Coronary artery (tissue), 2 donors: ENCODE data around the gene MAP3K8.

Source experiments
- DNase-seq: peaks from one replicate; pipeline ENCODE4 v3.0.0-alpha.2; 2017; ENCODE audit warnings: low spot score
- H3K27ac ChIP-seq, 2 donors: fragments of 200-600 bp; sonication (generic); one replicate each; pipeline ENCODE4 v1.5.1; 2016 to 2019
- H3K4me3 ChIP-seq: fragments of 200-600 bp; sonication (generic); 2 replicates; pipeline ENCODE4 v1.5.1; 2016; ENCODE audit warnings: mild to moderate bottlenecking, moderate library complexity
- CTCF ChIP-seq: fragments of 200-600 bp; sonication (generic); IDR thresholded peaks from one replicate; pipeline ENCODE4 v1.5.1; 2019; ENCODE audit warnings: antibody characterized with exemption

The MAP3K8 gene

GRCh38 chr10:30445711-30446110 lies 11.7 kb downstream of the MAP3K8 start:
- peak overlapping the region; percentile 13 for H3K4me3 ChIP-seq
- peak overlapping the region; percentile 67 to 82 for H3K27ac ChIP-seq
- DNase-seq = no peak
- no peak for TF ChIP-seq CTCF

GRCh38 chr10:30447125-30447799 lies 13.3 kb downstream of the MAP3K8 start:
- DNase-seq = no peak
- Histone ChIP-seq H3K27ac (no peak overlapping the region), H3K4me3 (no peak overlapping the region)
- TF ChIP-seq CTCF = no peak

- H3K27ac ChIP-seq = no peak overlapping the region
- TF ChIP-seq CTCF = no peak
- H3K4me3 ChIP-seq = no peak overlapping the region
- no peak for DNase-seq
Observed at GRCh38 chr10:30448092-30448491, 14.1 kb downstream of the MAP3K8 start.

DNA sequence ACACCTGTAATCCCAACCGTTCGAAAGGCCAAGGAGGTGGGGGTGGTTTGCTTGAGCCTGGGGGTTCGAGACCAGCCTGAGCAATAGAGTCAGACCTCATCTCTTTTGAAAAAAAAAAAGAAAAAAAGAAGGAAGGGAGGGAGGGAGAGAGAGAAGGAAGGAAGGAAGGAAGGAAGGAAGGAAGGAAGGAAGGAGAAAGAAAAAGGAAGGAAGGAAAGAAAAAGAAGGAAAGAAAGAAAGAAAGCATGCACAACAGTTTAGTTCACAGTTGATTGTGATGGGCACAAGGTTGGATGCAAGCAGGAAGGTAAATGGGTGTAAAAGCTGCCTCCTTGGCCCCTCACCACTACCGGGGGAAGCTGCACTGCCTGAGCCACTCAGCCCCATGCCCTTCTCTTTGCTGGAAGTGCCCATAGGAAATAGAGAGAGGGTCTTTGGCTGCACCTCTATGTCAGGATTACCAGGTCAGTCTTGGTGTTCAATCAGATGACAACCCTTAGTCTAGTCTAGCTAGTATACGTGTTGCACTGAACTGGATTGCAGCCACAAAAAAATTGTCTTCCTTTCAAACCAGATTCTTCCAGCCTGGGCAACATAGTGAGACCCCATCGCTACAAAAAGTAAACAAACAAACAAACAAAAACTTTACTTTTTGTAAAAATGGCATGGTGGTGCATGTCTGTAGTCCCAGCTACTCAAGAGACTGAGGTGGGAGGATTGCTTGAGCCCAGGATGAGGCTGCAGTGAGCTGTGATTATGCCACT lies 20.0 kb downstream of the MAP3K8 start:
- H3K4me3 ChIP-seq = peak overlapping the region; percentile 46
- H3K27ac ChIP-seq = peak overlapping the region; percentile 76 to 96
- DNase-seq = no peak
- TF ChIP-seq CTCF = no peak

GRCh38 chr10:30454744-30455510 lies 20.9 kb downstream of the MAP3K8 start:
- TF ChIP-seq CTCF = no peak
- DNase-seq = no peak
- Histone ChIP-seq H3K4me3 (peak overlapping the region; percentile 50), H3K27ac (peak overlapping the region; percentile 76 to 96)

DNA sequence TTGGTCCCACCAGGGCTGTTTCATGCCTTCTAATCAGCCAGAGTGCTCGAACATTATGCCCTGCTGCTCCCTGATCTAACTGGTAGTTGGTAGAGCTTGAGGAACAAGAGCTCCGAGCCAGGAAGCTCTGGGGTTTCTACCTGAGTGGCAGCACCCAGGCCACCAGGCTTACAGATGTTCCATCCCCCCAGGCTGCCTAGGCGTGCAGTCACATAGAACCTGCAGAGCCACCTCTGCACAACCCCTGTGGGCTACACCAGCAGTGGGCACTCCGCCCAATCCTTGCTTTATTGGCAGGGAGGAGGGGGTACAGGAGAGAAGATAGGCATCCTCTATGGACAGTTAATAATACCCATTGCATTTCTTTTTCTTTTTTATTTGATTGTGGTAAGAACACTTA lies 21.8 kb downstream of the MAP3K8 start:
- TF ChIP-seq CTCF = no peak
- Histone ChIP-seq H3K27ac (peak overlapping the region; percentile 76 to 86), H3K4me3 (peak overlapping the region; percentile 50)
- DNase-seq = no peak
